Osteoblast (primary cell): ENCODE data around the gene BCAS4. TPM values are rescaled to one million over a fixed set of nuclear protein-coding genes. Genes with fewer than 3 reads are reported as not detected.

Source experiments
- DNase-seq: peaks from one replicate; pipeline ENCODE4 v3.0.0; 2011; ENCODE audit warnings: low spot score, mixed read lengths; ENCODE audit not compliant: insufficient read length; ENCODE audit errors: missing footprints
- H2AFZ ChIP-seq: 2 replicates; pipeline ENCODE4 v1.6.0; 2011; ENCODE audit warnings: mild to moderate bottlenecking, low read length
- H3K27ac ChIP-seq: 2 replicates; pipeline ENCODE4 v1.5.1; 2011; ENCODE audit warnings: mild to moderate bottlenecking, low read depth, low read length, moderate library complexity
- H3K27me3 ChIP-seq: 2 replicates; pipeline ENCODE4 v1.6.0; 2012; ENCODE audit warnings: mild to moderate bottlenecking, control low read depth, inconsistent platforms, low read length, moderate library complexity; ENCODE audit not compliant: insufficient read depth
- H3K36me3 ChIP-seq: 2 replicates; pipeline ENCODE4 v1.5.1; 2011; ENCODE audit warnings: mild to moderate bottlenecking, low read length, control low read depth, moderate library complexity; ENCODE audit not compliant: insufficient read depth
- H3K4me1 ChIP-seq: 2 replicates; pipeline ENCODE4 v1.5.1; 2011; ENCODE audit warnings: mild to moderate bottlenecking, low read length, control low read depth, moderate library complexity; ENCODE audit not compliant: insufficient read depth
- H3K4me2 ChIP-seq: 2 replicates; pipeline ENCODE4 v1.6.0; 2011; ENCODE audit warnings: mild to moderate bottlenecking, low read length; ENCODE audit not compliant: insufficient read depth
- H3K4me3 ChIP-seq: fragments of 200-600 bp; sonication (generic); 3 replicates; pipeline ENCODE4 v1.5.1; 2012; ENCODE audit warnings: mild to moderate bottlenecking, low read length, inconsistent platforms; ENCODE audit not compliant: insufficient read depth
- H3K79me2 ChIP-seq: 2 replicates; pipeline ENCODE4 v1.6.0; 2012; ENCODE audit warnings: mild to moderate bottlenecking, low read length, control low read depth, inconsistent platforms; ENCODE audit not compliant: insufficient read depth
- H3K9me3 ChIP-seq: 2 replicates; pipeline ENCODE4 v1.5.1; 2011; ENCODE audit warnings: low read depth, low read length, control low read depth
- H4K20me1 ChIP-seq: 2 replicates; pipeline ENCODE4 v1.6.0; 2012; ENCODE audit warnings: mild to moderate bottlenecking, low read length, control low read depth; ENCODE audit not compliant: insufficient read depth
- total RNA-seq: library from RNA; depleted of rRNA; stranded (reverse); fragments of >200 nt; gene quantifications from 2 replicates; pipeline ENCODE4 v1.2.3, GENCODE V29; 2012
- TF ChIP-seq, protein P1 (sequence below): IDR thresholded peaks from 2 replicates; pipeline ENCODE4 v1.5.1; 2011; ENCODE audit warnings: mild to moderate bottlenecking, low read depth, low read length, moderate library complexity; ENCODE audit errors: extremely low read depth

The BCAS4 gene
- total RNA-seq, 1 donor, result 2.9 TPM

DNA sequence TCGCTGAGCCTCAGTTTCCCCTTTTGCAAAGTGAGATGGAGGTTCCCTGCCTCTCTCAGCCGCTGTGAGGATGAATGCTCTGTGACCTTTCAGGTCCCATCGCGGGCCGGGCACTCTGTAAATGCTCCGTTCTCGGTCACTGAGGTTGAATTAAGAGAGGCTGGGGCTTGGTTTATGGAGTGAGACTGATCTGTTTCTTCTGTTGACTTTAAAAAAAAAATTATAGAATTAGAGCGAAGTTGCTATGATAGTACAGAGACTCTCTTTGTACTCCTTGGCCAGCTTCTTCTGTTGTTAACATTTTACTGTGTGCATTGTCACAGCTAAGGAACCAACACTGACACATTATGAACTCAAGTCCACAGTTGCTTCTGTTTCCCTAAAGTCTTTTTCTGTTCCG, 72.0 kb downstream of the BCAS4 start:
- no peaks in the 10 kb centered on the region for H3K9me3 ChIP-seq
- H3K4me3 ChIP-seq, result no peak overlapping the region
- H3K79me2 ChIP-seq, result no peaks in the 10 kb centered on the region
- no peak overlapping the region for H2AFZ ChIP-seq
- DNase-seq, result peak; percentile 49
- H3K4me1 ChIP-seq, result no peaks in the 10 kb centered on the region
- no peaks in the 10 kb centered on the region for H3K36me3 ChIP-seq
- no peaks in the 10 kb centered on the region for H4K20me1 ChIP-seq
- H3K27me3 ChIP-seq, result no peaks in the 10 kb centered on the region
- H3K4me2 ChIP-seq, result no peak overlapping the region
- H3K27ac ChIP-seq, result no peak overlapping the region
- TF ChIP-seq, protein P1, sequence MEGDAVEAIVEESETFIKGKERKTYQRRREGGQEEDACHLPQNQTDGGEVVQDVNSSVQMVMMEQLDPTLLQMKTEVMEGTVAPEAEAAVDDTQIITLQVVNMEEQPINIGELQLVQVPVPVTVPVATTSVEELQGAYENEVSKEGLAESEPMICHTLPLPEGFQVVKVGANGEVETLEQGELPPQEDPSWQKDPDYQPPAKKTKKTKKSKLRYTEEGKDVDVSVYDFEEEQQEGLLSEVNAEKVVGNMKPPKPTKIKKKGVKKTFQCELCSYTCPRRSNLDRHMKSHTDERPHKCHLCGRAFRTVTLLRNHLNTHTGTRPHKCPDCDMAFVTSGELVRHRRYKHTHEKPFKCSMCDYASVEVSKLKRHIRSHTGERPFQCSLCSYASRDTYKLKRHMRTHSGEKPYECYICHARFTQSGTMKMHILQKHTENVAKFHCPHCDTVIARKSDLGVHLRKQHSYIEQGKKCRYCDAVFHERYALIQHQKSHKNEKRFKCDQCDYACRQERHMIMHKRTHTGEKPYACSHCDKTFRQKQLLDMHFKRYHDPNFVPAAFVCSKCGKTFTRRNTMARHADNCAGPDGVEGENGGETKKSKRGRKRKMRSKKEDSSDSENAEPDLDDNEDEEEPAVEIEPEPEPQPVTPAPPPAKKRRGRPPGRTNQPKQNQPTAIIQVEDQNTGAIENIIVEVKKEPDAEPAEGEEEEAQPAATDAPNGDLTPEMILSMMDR, result no peak

DNA sequence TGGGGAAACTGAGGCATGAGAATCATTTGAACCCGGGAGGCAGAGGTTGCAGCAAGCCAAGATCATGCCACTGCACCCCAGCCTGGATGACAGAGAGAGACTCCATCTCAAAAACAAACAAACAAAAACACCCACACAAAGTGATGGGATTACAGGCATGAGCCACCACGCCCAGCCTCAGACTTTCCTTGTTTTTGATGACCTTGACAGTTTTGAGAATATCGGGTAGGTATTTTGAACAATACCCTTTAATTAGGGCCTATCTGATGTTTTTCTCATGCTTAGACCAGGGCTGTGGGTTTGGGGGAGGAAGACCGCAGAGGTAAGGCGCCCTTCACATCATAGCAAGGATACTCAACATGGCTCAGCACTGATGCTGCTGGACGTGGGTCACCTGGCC, 72.9 kb downstream of the BCAS4 start:
- H3K4me1 ChIP-seq, result no peaks in the 10 kb centered on the region
- H3K4me3 ChIP-seq, result no peak overlapping the region
- DNase-seq, result no peak
- no peaks in the 10 kb centered on the region for H3K27me3 ChIP-seq
- TF ChIP-seq, protein P1, result no peak
- H3K9me3 ChIP-seq, result no peaks in the 10 kb centered on the region
- H3K79me2 ChIP-seq, result no peaks in the 10 kb centered on the region
- H3K27ac ChIP-seq, result no peak overlapping the region
- no peak overlapping the region for H2AFZ ChIP-seq
- no peaks in the 10 kb centered on the region for H3K36me3 ChIP-seq
- no peak overlapping the region for H3K4me2 ChIP-seq
- no peaks in the 10 kb centered on the region for H4K20me1 ChIP-seq

DNA sequence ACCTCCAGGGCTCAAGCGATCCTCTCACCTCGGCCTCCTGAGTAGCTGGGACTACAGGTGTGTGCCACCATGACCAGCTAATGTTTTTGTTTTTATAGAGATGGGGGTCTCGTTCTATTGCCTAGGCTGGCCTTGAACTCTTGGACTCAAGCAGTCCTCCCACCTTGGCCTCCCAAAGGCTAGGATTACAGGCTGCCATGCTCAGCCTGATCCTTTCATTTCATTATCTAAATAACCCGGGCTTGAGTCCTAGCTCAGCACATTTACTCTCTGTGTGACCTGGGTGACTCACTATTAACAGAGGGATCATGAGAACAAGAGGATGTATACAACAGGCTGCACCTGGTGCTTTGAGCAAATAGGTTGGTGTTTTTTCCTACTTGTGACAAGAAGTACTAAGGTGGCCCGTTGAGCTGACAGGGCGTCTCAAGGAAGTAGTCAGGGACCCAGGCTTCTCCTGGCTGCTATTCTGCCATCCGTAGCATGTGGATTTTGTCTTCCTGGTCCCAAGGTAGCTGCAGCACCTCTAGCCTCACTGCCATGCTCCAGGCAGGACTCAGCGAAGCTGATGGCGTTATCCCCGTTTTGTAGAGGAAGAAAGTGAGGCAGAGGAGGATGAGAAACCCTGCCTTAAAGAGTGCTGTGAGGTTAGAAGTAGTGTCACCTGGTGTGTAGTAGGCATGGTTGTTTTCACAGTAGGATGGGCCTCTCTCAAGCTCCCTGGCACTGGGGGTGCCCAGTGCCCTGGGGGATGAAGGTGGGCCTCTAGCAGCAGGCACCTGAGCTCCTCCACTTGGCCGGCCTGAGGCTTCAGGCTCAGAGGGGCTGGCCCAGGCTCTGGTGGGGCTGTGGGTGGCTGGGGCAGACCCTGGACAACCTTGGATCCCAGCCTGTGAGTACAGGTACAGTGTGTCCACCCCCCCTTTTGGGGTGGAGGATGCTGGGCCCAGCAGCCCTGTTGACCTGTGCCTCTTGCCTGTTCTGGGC, 73.9 kb downstream of the BCAS4 start:
- peak; percentile 19 for DNase-seq
- Histone ChIP-seq H3K27ac (no peak overlapping the region), H3K9me3 (no peaks in the 10 kb centered on the region), H3K27me3 (no peaks in the 10 kb centered on the region), H4K20me1 (no peaks in the 10 kb centered on the region), H3K36me3 (no peaks in the 10 kb centered on the region), H3K79me2 (no peaks in the 10 kb centered on the region), H2AFZ (no peak overlapping the region), H3K4me2 (no peak overlapping the region), H3K4me3 (no peak overlapping the region), H3K4me1 (no peaks in the 10 kb centered on the region)
- TF ChIP-seq, protein P1, result no peak

DNA sequence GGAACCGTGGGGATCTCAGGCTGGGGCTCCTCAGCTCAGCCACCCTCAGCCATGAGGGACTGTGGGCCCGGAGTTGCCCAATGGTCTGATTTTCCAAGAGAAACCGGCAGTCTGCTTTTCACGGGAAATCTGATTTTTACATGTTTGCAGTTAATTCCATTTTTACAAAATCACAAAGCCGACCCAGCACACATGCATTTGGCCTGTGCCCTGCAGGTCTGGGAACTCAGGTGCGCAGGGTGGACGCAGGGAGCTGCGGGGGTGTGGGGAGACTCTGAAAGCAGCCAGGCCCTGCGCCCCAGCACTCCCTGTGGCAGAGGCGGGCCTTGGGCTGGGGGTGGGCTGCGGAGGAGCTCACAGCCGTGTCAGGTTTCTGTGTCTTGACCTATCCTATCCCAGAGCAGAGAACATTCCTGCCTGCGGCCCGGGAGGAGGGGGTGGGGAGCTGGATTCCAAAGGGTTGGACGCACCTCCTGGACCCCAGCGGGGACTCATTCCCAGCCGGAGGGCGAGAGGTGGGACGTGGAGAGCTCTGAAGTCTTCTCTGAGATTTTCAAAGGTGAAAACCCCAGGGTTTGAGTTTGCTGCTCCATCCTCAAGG, 75.8 kb downstream of the BCAS4 start:
- H2AFZ ChIP-seq, result no peak overlapping the region
- no peaks in the 10 kb centered on the region for H3K4me1 ChIP-seq
- DNase-seq, result peak; percentile 73
- no peaks in the 10 kb centered on the region for H3K27me3 ChIP-seq
- H4K20me1 ChIP-seq, result no peaks in the 10 kb centered on the region
- TF ChIP-seq, protein P1, result no peak
- no peak overlapping the region for H3K4me2 ChIP-seq
- H3K4me3 ChIP-seq, result no peak overlapping the region
- H3K27ac ChIP-seq, result no peak overlapping the region
- H3K79me2 ChIP-seq, result no peaks in the 10 kb centered on the region
- H3K9me3 ChIP-seq, result no peaks in the 10 kb centered on the region
- H3K36me3 ChIP-seq, result no peaks in the 10 kb centered on the region
